Aorta (tissue), 5 donors: ENCODE measurements around the gene RAB19. TPM values are rescaled to one million over a fixed set of nuclear protein-coding genes. Genes with fewer than 3 reads are reported as not detected.
"Not testable (repeated sequence)": the region's sequence is repeated elsewhere in the genome, so short reads cannot be mapped to it uniquely, and the experiment has no call there.

Experiments
- ATAC-seq: fragments of 200-7000 bp; cut with Tn5 transposase; one replicate; pipeline ENCODE4 v1.9.1; 2022; ENCODE audit warnings: moderate library complexity; ENCODE audit not compliant: low FRiP score
- DNase-seq, 2 donors: peaks; one replicate each; pipeline ENCODE4 v3.0.0-alpha.2; 2020
- H3K27ac ChIP-seq, 2 donors: one replicate each; pipeline ENCODE4 v1.5.1; 2013; ENCODE audit warnings: low read length in 2 of 2, mild to moderate bottlenecking in 2 of 2, moderate library complexity in 2 of 2, control low read depth in 1 of 2, inconsistent platforms in 1 of 2, low read depth in 1 of 2
- H3K27me3 ChIP-seq, 2 donors: one replicate each; pipeline ENCODE4 v1.6.1; 2013; ENCODE audit warnings: control low read depth in 1 of 2, low read length in 1 of 2, mild to moderate bottlenecking in 1 of 2, moderate library complexity in 1 of 2; ENCODE audit not compliant: insufficient read depth in 2 of 2, control insufficient read depth in 1 of 2
- H3K36me3 ChIP-seq, 2 donors: one replicate each; pipeline ENCODE4 v1.6.1; 2013; ENCODE audit warnings: control low read depth in 1 of 2, low read length in 1 of 2, mild to moderate bottlenecking in 1 of 2; ENCODE audit not compliant: insufficient read depth in 2 of 2, control insufficient read depth in 1 of 2
- H3K4me1 ChIP-seq, 2 donors: one replicate each; pipeline ENCODE4 v1.6.1; 2013; ENCODE audit warnings: low read length in 2 of 2, control low read depth in 1 of 2, mild to moderate bottlenecking in 1 of 2, moderate library complexity in 1 of 2; ENCODE audit not compliant: insufficient read depth in 2 of 2, control insufficient read depth in 1 of 2
- H3K4me3 ChIP-seq, 2 donors: one replicate each; pipeline ENCODE4 v1.5.1; 2013; ENCODE audit warnings: low read length in 2 of 2, control low read depth in 1 of 2, mild to moderate bottlenecking in 1 of 2
- H3K9me3 ChIP-seq: one replicate; pipeline ENCODE4 v1.6.1; 2013; ENCODE audit warnings: mild to moderate bottlenecking, low read length; ENCODE audit not compliant: control insufficient read depth
- WGBS, 2 donors: extraction: QIAGEN DNeasy Blood & Tissue Kit; methylation state at CpG; one replicate each; pipeline ENCODE4 v1.1.7; 2013; 5-methylcytosine and 5-hydroxymethylcytosine counted together
- intact Hi-C, 2 donors: fragments of 100-400 bp; cut with DNase I; formaldehyde crosslinking; loops; one replicate each; pipeline versions ENCODE4 v1.14.2 to v1.15.0; 2022
- polyA plus RNA-seq, 2 donors: library from polyadenylated mRNA; stranded (reverse); fragments of 200-250 nt; gene quantifications; one replicate each; pipeline ENCODE4 v1.2.3, GENCODE V29; 2013
- total RNA-seq, 2 donors: library from RNA; stranded (reverse); fragmentation: NEBNext Ultra II Directional; extraction: Animal tissue kit (Norgen Biotek cat#: 25700); gene quantifications; one replicate each; pipeline ENCODE4 v1.2.1, GENCODE V29; 2021
- donor health status: healthy with polysubstance abuse.
- donor health status: Bipolar disorder and iron deficiency.
- donor health status: DM: no; HTN: no; CAD: no.
- donor health status: DM: no; HTN: no; CAD: no.
- donor health status: DM: yes; HTN: yes; CAD: no.

The RAB19 gene
- total and polyA plus RNA-seq, 4 donors, result not detected

DNA sequence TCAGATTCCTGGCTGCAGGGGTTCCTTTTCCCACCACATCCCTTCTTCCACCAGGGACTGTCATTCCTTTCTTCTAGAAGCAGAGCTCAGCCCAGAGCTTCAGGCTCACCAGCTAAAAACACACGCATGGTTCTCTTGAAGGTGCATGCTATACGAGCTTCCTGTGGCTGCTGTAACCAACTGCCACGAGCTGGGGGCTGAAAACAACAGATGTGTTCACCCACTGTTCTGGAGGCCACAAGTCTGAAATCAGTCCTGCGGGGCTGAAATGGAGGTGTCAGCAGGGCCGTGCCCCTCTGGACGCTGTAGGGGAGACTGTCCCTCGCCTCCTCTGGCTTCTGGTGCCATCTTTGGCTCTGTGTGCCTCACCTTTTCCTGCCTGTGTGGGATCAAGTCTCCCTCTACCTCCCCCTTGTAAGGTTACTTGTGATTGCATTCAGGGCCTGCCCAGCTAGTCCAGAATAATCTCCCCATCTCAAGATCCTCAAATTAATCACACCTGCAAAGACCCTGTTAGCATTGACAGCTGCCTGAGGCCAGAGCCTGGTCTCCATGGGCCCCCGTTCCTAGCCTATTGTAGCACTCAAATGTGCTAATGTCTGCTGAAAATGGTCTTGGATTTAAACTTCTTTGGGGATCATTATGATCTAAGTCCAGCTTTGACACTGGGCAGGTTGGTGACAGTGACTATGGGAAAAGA is 13.7 kb downstream of the RAB19 start:
- peaks cover 3% of the 10 kb centered on the region for H3K9me3 ChIP-seq
- DNase-seq (no peak), ATAC-seq (no peak)
- H3K27me3 ChIP-seq, result no peaks in the 10 kb centered on the region
- intact Hi-C loops, result no loop called here
- no peaks in the 10 kb centered on the region for H3K36me3 ChIP-seq
- H3K4me1 ChIP-seq, result no peaks in the 10 kb centered on the region
- no peak overlapping the region for H3K27ac ChIP-seq
- WGBS, 2 donors, result 75 to 76% methylated on average over 8 of the region's 8 CpGs
- no peak overlapping the region for H3K4me3 ChIP-seq

DNA sequence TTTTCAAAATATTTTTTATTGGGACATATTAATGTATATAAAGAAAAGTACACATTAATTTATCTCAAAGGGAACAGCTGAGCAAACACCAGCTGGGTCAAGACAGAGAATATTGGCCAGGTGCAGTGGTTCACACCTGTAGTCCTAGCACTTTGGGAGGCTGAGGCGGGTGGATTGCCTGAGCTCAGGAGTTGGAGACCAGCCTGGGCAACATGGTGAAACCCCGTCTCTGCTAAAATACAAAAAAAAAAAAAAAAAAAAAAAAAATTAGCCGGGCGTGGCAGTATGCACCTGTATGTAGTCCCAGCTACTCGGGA is 14.3 kb downstream of the RAB19 start:
- H3K9me3 ChIP-seq, intact Hi-C loops, H3K27me3 ChIP-seq, DNase-seq, H3K4me1 ChIP-seq, H3K4me3 ChIP-seq, H3K36me3 ChIP-seq, H3K27ac ChIP-seq, ATAC-seq: not testable (repeated sequence)
- WGBS, 2 donors, result 92 to 95% methylated on average over 4 to 5 of the region's 5 CpGs

DNA sequence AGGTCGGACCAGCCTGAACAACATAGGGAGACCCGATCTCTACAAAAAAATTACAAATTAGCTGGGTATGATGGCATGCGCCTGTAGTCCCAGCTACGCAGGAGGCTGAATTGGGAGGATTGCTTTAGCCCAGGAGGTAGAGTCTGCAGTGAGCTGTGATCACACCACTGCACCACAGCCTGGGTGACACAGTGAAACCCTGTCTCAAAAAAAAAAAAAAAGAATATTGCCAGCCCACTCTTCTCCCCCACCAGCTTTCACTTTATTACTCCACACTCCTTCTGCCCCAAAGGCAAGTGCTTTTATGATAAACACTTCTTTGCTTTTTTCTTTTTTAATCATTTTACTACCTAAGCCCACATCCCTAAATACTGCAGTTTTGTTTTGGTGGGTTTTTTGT is 14.8 kb downstream of the RAB19 start:
- no peak overlapping the region for H3K27ac ChIP-seq
- H3K4me3 ChIP-seq, result no peak overlapping the region
- WGBS, 2 donors, result 77 to 87% methylated on average over 4 of the region's 4 CpGs
- peaks cover 1% of the 10 kb centered on the region for H3K9me3 ChIP-seq
- intact Hi-C loops, result no loop called here
- ATAC-seq (no peak), DNase-seq (no peak)
- H3K36me3 ChIP-seq, result no peaks in the 10 kb centered on the region
- H3K4me1 ChIP-seq, result no peaks in the 10 kb centered on the region
- no peaks in the 10 kb centered on the region for H3K27me3 ChIP-seq

DNA sequence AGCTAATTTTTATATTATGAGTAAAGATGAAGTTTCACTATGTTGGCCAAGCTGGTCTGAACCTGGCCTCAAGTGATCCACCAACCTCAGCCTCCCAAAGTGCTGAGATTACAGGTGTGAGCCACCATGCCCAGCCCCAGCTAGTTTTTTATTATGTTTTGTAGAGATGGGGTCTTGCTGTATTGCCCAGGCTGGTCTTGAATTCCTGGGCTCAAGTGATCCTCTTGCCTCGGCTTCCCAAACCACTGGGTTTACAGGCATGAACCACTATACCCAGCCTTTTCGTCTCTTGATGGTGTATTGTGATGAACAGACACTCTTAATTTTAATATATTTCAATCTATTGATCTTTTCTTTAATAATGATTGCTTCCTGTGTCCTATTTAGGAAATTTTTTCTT is 17.7 kb downstream of the RAB19 start:
- intact Hi-C loops, result no loop called here
- H3K27ac ChIP-seq, result no peak overlapping the region
- H3K4me1 ChIP-seq, result no peaks in the 10 kb centered on the region
- DNase-seq, result no peak
- no peak overlapping the region for H3K4me3 ChIP-seq
- H3K36me3 ChIP-seq, result no peaks in the 10 kb centered on the region
- WGBS, 2 donors, result 93 to 94% methylated on average over 2 of the region's 2 CpGs
- H3K27me3 ChIP-seq, result no peaks in the 10 kb centered on the region
- no peak for ATAC-seq
- H3K9me3 ChIP-seq, result no peaks in the 10 kb centered on the region

DNA sequence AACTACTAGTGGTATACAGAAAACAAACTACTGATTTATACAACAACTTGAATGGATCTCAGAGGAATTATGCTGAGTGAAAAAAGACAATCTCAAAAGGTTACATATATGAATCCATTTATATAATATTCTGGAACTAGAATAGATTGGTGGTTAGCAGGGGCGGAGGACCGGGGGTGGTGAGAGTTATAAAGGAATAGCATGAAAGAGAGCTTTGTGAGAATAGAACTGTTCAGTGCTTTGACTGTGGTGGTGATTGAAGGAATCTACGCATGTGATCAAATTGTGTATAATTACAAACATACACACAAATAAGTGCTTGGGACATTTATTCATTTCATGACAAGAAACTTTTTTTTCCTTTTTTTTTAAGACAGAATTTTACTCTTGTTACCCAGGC is 19.6 kb downstream of the RAB19 start:
- DNase-seq, result no peak
- 93 to 97% methylated on average over 3 of the region's 3 CpGs for WGBS, 2 donors
- Histone ChIP-seq H3K4me3 (no peak overlapping the region), H3K36me3 (no peaks in the 10 kb centered on the region), H3K27ac (no peak overlapping the region), H3K27me3 (no peaks in the 10 kb centered on the region), H3K4me1 (no peaks in the 10 kb centered on the region), H3K9me3 (no peaks in the 10 kb centered on the region)
- no peak for ATAC-seq
- intact Hi-C loops, result no loop called here

DNA sequence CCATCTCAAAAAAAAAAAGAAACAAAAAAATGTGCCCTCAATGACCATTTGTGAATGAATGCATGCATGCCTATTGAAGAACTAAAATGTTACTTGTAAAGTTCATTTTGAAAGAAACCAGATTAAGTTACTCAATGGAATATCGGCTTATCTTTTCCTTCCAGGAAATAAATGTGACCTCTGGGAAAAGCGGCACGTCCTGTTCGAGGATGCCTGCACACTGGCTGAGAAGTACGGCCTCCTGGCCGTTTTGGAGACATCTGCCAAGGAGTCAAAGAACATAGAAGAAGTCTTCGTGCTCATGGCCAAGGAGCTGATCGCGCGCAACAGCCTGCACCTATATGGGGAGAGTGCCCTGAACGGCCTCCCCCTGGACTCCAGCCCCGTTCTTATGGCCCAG is 21.9 kb downstream of the RAB19 start:
- intact Hi-C loops, result no loop called here
- Histone ChIP-seq H3K9me3 (no peaks in the 10 kb centered on the region), H3K4me3 (no peak overlapping the region), H3K36me3 (no peaks in the 10 kb centered on the region), H3K4me1 (no peaks in the 10 kb centered on the region), H3K27ac (no peak overlapping the region), H3K27me3 (no peaks in the 10 kb centered on the region)
- 55 to 61% methylated on average over 12 of the region's 12 CpGs for WGBS, 2 donors
- no peak for DNase-seq
- no peak for ATAC-seq

DNA sequence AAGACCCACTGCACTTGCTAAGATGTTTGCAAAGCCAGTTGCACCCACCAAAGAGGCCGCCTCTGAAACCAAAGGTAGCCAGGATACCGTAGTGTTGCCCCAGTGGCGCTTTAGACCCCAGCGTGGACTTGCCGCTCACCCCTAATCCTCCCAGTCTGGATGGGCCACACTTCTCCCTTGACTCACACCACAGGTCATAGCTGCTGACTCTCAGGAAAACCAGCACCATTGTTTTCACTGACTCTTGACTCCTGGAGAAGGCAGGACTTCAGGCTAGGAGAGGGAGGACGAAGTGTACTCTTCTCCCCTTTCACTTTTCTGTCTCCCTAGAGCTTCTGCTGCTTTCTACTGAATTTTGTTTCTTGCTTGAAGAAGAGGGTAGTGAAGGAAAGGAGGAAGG is 22.3 kb downstream of the RAB19 start:
- no peaks in the 10 kb centered on the region for H3K9me3 ChIP-seq
- no peaks in the 10 kb centered on the region for H3K4me1 ChIP-seq
- H3K36me3 ChIP-seq, result no peaks in the 10 kb centered on the region
- no peak overlapping the region for H3K27ac ChIP-seq
- H3K27me3 ChIP-seq, result no peaks in the 10 kb centered on the region
- no peak for ATAC-seq
- 94% methylated on average over 6 of the region's 6 CpGs for WGBS, 2 donors
- DNase-seq, result no peak
- intact Hi-C loops, result no loop called here
- H3K4me3 ChIP-seq, result no peak overlapping the region

DNA sequence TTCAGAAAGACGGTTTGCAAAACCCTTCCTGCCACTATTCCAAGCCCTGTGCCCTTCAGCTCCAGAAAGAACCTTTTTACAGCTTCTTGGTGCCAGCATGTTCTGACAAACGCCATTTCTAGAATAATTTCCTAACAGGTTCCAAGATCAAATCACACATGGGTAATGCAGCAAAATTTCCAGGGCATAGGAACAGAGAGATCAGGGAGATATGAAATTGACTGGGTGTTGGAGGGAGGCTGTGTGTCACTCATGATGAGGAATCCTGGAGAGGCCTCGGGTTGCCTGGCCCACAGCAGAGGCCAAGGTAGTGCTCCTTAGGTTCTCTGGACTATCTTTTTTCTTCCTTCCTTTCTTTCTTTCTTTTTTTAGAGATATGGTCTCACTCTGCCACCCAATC is 29.5 kb downstream of the RAB19 start:
- 82 to 83% methylated on average over 3 of the region's 3 CpGs for WGBS, 2 donors
- Histone ChIP-seq H3K27ac (no peak overlapping the region), H3K36me3 (no peaks in the 10 kb centered on the region), H3K9me3 (no peaks in the 10 kb centered on the region), H3K4me3 (no peak overlapping the region), H3K4me1 (no peaks in the 10 kb centered on the region), H3K27me3 (no peaks in the 10 kb centered on the region)
- intact Hi-C loops, result no loop called here
- no peak for ATAC-seq
- DNase-seq, result peak in 1 of 2 donors; percentile 30

DNA sequence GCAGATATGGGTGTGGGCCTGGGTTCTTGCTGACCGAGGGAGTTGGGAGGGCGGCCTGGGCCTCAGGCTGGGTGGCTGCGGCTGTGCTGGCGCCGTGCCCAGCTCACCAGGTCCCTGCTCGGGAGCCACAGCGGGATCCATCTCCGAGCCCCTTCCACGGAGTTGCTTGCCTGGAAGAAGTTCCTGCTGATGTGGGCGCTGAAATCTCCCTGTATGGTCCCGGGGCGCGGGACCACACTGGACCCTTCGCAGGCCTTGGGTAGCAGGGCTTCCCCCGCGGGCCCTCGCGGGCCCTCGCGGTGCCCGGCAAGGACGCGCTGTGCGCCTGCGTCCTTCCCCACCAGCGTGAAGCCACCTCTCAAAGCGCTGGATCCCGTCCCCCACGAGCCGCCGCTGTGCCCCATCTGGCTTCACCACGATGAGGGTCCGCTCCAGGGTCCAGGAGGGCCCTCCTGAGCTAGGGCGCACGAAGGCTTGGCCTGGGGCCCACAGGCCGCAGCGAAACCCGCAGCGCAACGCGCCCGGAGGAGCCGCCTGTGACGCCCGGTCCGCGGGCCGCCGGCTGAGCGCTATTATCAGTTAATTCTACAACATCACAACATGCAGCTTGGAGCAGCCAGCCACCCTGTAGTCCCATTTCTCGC is 31.5 kb downstream of the RAB19 start:
- intact Hi-C loops, result no loop called here
- ATAC-seq, result peak; percentile 15
- Histone ChIP-seq H3K4me1 (no peaks in the 10 kb centered on the region), H3K27ac (no peak overlapping the region), H3K36me3 (no peaks in the 10 kb centered on the region), H3K9me3 (no peaks in the 10 kb centered on the region), H3K27me3 (no peaks in the 10 kb centered on the region), H3K4me3 (no peak overlapping the region)
- DNase-seq, result peak in 1 of 2 donors; percentile 74
- WGBS, 2 donors, result 31% methylated on average over 48 to 51 of the region's 51 CpGs
